ENCODE results near the gene KISS1R.

The KISS1R gene

GRCh38 chr19:902446-903226, 14.5 kb upstream of the KISS1R start:
- no peak for TF ChIP-seq GATA3 (IDR thresholded peaks at IDR 0.05; ENCODE audit: low read depth, low read length)
- TF ChIP-seq GATA2 (IDR thresholded peaks at IDR 0.05; ENCODE audit: low read depth, low read length): no peak

GRCh38 chr19:903266-903797, 13.8 kb upstream of the KISS1R start:
- TF ChIP-seq GATA2 (IDR thresholded peaks at IDR 0.05; ENCODE audit: low read depth, low read length): no peak

GRCh38 chr19:904545-904944, 12.6 kb upstream of the KISS1R start:
- no peak for TF ChIP-seq GATA3 (IDR thresholded peaks at IDR 0.05; ENCODE audit: low read depth, low read length)
- no peak for TF ChIP-seq GATA2 (IDR thresholded peaks at IDR 0.05; ENCODE audit: low read depth, low read length)

GRCh38 chr19:906480-906879, 10.7 kb upstream of the KISS1R start:
- TF ChIP-seq GATA3 (IDR thresholded peaks at IDR 0.05; ENCODE audit: low read depth, low read length): no peak

- no peak for TF ChIP-seq GATA2 (IDR thresholded peaks at IDR 0.05; ENCODE audit: low read depth, low read length)
- no peak for TF ChIP-seq GATA3 (IDR thresholded peaks at IDR 0.05; ENCODE audit: low read depth, low read length)
Measured at GRCh38 chr19:907183-907853, 9.8 kb upstream of the KISS1R start.

GRCh38 chr19:911197-912033, 5.7 kb upstream of the KISS1R start:
- TF ChIP-seq GATA3 (IDR thresholded peaks at IDR 0.05; ENCODE audit: low read depth, low read length) (no peak), GATA2 (IDR thresholded peaks at IDR 0.05; ENCODE audit: low read depth, low read length) (no peak)

DNA sequence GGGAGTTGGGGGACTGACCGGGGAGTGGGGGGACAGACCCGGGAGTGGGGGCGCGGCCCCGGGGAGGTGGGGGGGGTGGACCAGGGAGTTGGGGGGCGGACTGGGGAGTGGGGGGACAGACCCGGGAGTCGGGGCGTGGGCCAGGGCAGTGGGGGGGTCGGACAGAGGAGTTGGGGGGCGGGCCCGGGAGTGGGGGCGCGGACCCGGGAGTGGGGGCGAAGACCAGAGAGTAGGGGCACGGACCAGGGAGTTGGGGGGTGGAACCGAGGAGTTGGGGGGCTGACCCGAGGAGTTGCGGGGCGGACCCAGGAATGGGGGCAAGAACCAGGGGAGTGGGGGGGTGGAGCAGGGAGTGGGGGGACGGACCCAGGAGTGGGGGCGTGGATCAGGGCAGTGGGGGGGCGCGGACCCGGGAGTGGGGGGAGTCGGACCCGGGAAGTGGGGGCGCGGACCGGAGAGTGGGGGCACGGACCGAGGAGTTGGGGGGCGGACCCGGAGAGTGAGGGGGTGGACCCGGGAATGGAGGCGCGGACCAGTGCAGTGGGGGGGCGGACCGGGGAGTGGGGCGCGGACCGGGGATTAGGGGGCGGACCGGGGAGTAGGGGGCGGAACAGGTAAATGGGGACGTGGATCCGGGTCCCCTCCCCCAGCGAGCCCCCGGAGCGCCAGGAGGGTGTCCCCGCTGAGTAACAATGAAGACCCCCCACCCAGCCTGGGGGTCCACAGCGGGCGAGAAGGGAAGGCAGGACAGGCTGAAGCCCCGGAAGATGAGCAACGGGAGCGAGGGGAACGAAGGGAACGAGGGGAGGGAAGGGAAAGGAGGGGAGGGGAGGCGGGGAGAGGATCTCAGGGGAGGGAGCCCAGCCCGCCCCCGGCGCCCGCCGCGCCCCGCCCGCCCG, 4.7 kb upstream of the KISS1R start:
- no peak for TF ChIP-seq GATA3 (IDR thresholded peaks at IDR 0.05; ENCODE audit: low read depth, low read length)
- no peak for TF ChIP-seq GATA2 (IDR thresholded peaks at IDR 0.05; ENCODE audit: low read depth, low read length)

- TF ChIP-seq GATA3 (IDR thresholded peaks at IDR 0.05; ENCODE audit: low read depth, low read length) (no peak), GATA2 (IDR thresholded peaks at IDR 0.05; ENCODE audit: low read depth, low read length) (no peak)
Measured at GRCh38 chr19:913080-913748, 3.9 kb upstream of the KISS1R start, which contains the start of gene R3HDM4. Gene R3HDM4 (minus strand): TSS chr19:913219. CDS start chr19:913157, 62 bp downstream.

GRCh38 chr19:916645-917322, 349 bp upstream of the KISS1R start:
- no peak for TF ChIP-seq GATA3 (IDR thresholded peaks at IDR 0.05; ENCODE audit: low read depth, low read length)
- TF ChIP-seq GATA2 (IDR thresholded peaks at IDR 0.05; ENCODE audit: low read depth, low read length): no peak

GRCh38 chr19:918152-918437, 962 bp downstream of the KISS1R start:
- TF ChIP-seq GATA2 (IDR thresholded peaks at IDR 0.05; ENCODE audit: low read depth, low read length): no peak
- no peak for TF ChIP-seq GATA3 (IDR thresholded peaks at IDR 0.05; ENCODE audit: low read depth, low read length)

GRCh38 chr19:918481-919198, 1.5 kb downstream of the KISS1R start:
- TF ChIP-seq GATA3 (IDR thresholded peaks at IDR 0.05; ENCODE audit: low read depth, low read length) (no peak), GATA2 (IDR thresholded peaks at IDR 0.05; ENCODE audit: low read depth, low read length) (no peak)
